Measurements from ENCODE around the gene ADGRG6. TPM values are rescaled to one million over a fixed set of nuclear protein-coding genes. Genes with fewer than 3 reads are reported as not detected.
"Not testable (repeated sequence)": the region's sequence is repeated elsewhere in the genome, so short reads cannot be mapped to it uniquely, and the experiment has no call there.

Gene ADGRG6
- total RNA-seq (2014; rRNA removed; shearing (Covaris generic)) = 2.2 and 15.3 TPM in 2 replicates

GRCh38 chr6:142301651-142302391 is at the start of gene ADGRG6:
Gene ADGRG6 (plus strand): TSS chr6:142302007. CDS start chr6:142302330, 323 bp downstream.
- peak; percentile 67 for DNase-seq (ENCODE audit: low read depth)

- DNase-seq (ENCODE audit: low read depth) = no peak
Measured at GRCh38 chr6:142254513-142254912, 47.3 kb upstream of the ADGRG6 start.

- no peak for DNase-seq (ENCODE audit: low read depth)
Measured at GRCh38 chr6:142255785-142256184, 46.0 kb upstream of the ADGRG6 start.

GRCh38 chr6:142258305-142258704 is 43.5 kb upstream of the ADGRG6 start:
- no peak for DNase-seq (ENCODE audit: low read depth)

- DNase-seq (ENCODE audit: low read depth) = no peak
Measured at GRCh38 chr6:142258757-142259156, 43.0 kb upstream of the ADGRG6 start.

GRCh38 chr6:142260748-142261147 is 41.1 kb upstream of the ADGRG6 start:
- DNase-seq (ENCODE audit: low read depth) = no peak

GRCh38 chr6:142262231-142262630 is 39.6 kb upstream of the ADGRG6 start:
- DNase-seq (ENCODE audit: low read depth) = no peak

- DNase-seq (ENCODE audit: low read depth) = no peak
Measured at GRCh38 chr6:142265476-142265875, 36.3 kb upstream of the ADGRG6 start.

- DNase-seq (ENCODE audit: low read depth) = no peak
Measured at GRCh38 chr6:142266060-142266459, 35.7 kb upstream of the ADGRG6 start.

- no peak for DNase-seq (ENCODE audit: low read depth)
Measured at GRCh38 chr6:142271476-142271875, 30.3 kb upstream of the ADGRG6 start.

- DNase-seq (ENCODE audit: low read depth) = no peak
Measured at GRCh38 chr6:142274656-142275055, 27.2 kb upstream of the ADGRG6 start.

GRCh38 chr6:142275236-142276006 is 26.4 kb upstream of the ADGRG6 start:
- peak; percentile 52 for DNase-seq (ENCODE audit: low read depth)

GRCh38 chr6:142276256-142276655 is 25.6 kb upstream of the ADGRG6 start:
- no peak for DNase-seq (ENCODE audit: low read depth)

- no peak for DNase-seq (ENCODE audit: low read depth)
Measured at GRCh38 chr6:142279350-142280180, 22.2 kb upstream of the ADGRG6 start.

GRCh38 chr6:142280265-142280664 is 21.5 kb upstream of the ADGRG6 start:
- DNase-seq (ENCODE audit: low read depth) = no peak

GRCh38 chr6:142280927-142281326 is 20.9 kb upstream of the ADGRG6 start:
- DNase-seq (ENCODE audit: low read depth) = no peak

- not testable (repeated sequence) for DNase-seq (ENCODE audit: low read depth)
Measured at GRCh38 chr6:142283138-142283537, 18.7 kb upstream of the ADGRG6 start.

- DNase-seq (ENCODE audit: low read depth) = no peak
Measured at GRCh38 chr6:142284419-142284818, 17.4 kb upstream of the ADGRG6 start.

GRCh38 chr6:142285235-142286087 is 16.3 kb upstream of the ADGRG6 start:
- DNase-seq (ENCODE audit: low read depth) = no peak

GRCh38 chr6:142286088-142286409 is 15.8 kb upstream of the ADGRG6 start:
- no peak for DNase-seq (ENCODE audit: low read depth)

GRCh38 chr6:142289687-142290086 is 12.1 kb upstream of the ADGRG6 start:
- no peak for DNase-seq (ENCODE audit: low read depth)

Measured in Daoy (cell line).